ENCODE measurements around the gene SMARCA2.

DNA sequence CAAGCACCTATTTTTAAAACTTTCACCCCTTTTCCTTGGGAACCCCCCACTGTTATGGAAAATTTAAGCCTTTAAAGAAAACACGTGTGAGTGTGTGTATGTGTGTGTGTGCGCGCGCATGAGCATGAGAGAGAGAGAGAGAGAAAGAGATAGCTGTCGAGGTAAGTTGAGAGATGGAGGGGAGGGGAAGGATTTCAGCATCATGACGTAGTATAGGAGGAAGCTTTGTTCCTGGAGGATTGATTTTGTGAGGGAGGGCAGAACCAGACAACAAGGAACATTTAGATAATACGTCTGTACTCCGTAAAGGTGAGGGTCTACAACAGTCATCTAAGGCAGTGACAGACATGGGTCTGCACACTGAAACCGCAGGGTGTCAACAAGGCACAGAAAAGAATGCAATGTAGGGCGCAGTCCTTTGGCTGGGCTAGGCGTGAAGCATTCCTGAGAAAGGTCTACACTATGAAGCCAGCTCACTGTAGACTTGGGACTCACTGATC is 227.7 kb downstream of the SMARCA2 start:
- no peak for TF ChIP-seq POLR2AphosphoS5 (IDR thresholded peaks at IDR 0.05; ENCODE audit: low read depth, low read length)
- no peak for TF ChIP-seq POLR2A (IDR thresholded peaks at IDR 0.05; ENCODE audit: low read depth, low read length)
- TF ChIP-seq SPI1 (IDR thresholded peaks at IDR 0.05; ENCODE audit: low read depth, low read length): no peak
- TF ChIP-seq TAF1 (IDR thresholded peaks at IDR 0.05; ENCODE audit: low read depth, low read length): no peak

Data from GM12891 (cell line).